ENCODE data around the gene FANCD2. TPM values are rescaled to one million over a fixed set of nuclear protein-coding genes. Genes with fewer than 3 reads are reported as not detected.
"Not testable (repeated sequence)": the region's sequence is repeated elsewhere in the genome, so short reads cannot be mapped to it uniquely, and the experiment has no call there.

The FANCD2 gene
- polyA plus RNA-seq, 3 donors = 1.3 to 11.6 (median 2.4) TPM

DNA sequence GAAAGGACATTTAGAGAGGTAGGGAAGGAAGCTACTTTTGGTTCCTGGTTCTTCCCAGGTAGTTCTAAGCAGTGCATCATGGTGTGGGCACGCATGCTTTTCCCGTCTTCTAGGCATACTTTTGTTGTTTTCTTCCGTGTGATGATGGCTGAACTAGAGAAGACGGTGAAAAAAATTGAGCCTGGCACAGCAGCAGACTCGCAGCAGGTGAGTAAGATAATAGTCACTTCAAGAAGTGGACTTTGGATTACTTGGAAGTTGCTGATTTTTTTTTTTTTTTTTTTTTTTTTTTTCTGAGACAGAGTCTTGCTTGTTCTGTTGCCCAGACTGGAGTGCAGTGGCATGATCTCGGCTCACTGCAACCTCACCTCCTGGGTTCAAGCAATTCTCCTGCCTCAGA lies 63.9 kb downstream of the FANCD2 start:
- peaks cover 30 to 82% of the 10 kb centered on the region in 2 donors for H3K36me3 ChIP-seq (replicated peaks in 1 of 2; ENCODE audit: control insufficient read depth in 1 of 2, insufficient read depth in 2 of 2, low read length in 2 of 2)
- H3K27ac Mint-ChIP-seq = peak overlapping the region in 2 of 7 donors; percentile 26 to 50
- H3K36me3 Mint-ChIP-seq = peaks cover 47 to 61% of the 10 kb centered on the region in 2 donors
- 97% methylated on average over 4 of the region's 6 CpGs for WGBS (ENCODE audit: insufficient coverage)
- H3K27me3 Mint-ChIP-seq (ENCODE audit: low read depth in 3 of 3) = peaks cover 0 to 1% (median 0%) of the 10 kb centered on the region in 3 donors
- TF ChIP-seq, protein P1, sequence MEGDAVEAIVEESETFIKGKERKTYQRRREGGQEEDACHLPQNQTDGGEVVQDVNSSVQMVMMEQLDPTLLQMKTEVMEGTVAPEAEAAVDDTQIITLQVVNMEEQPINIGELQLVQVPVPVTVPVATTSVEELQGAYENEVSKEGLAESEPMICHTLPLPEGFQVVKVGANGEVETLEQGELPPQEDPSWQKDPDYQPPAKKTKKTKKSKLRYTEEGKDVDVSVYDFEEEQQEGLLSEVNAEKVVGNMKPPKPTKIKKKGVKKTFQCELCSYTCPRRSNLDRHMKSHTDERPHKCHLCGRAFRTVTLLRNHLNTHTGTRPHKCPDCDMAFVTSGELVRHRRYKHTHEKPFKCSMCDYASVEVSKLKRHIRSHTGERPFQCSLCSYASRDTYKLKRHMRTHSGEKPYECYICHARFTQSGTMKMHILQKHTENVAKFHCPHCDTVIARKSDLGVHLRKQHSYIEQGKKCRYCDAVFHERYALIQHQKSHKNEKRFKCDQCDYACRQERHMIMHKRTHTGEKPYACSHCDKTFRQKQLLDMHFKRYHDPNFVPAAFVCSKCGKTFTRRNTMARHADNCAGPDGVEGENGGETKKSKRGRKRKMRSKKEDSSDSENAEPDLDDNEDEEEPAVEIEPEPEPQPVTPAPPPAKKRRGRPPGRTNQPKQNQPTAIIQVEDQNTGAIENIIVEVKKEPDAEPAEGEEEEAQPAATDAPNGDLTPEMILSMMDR (IDR thresholded peaks at IDR 0.05) = no peak
- no peak overlapping the region for H3K4me3 ChIP-seq (replicated peaks in 1 of 3; ENCODE audit: low read depth in 2 of 3, low read length in 3 of 3)
- H3K4me1 Mint-ChIP-seq = no peaks in the 10 kb centered on the region
- H3K27me3 ChIP-seq (ENCODE audit: control insufficient read depth in 2 of 2, insufficient read depth in 2 of 2, low read length in 2 of 2) = no peaks in the 10 kb centered on the region
- H3K4me1 ChIP-seq (ENCODE audit: control insufficient read depth in 1 of 2, insufficient read depth in 2 of 2, low read length in 2 of 2) = no peaks in the 10 kb centered on the region
- no peak overlapping the region for H3K4me2 ChIP-seq (replicated peaks; ENCODE audit: extremely low read depth, low read length, poor library complexity, severe bottlenecking)
- H3K9ac ChIP-seq (ENCODE audit: insufficient read depth, low read length, poor library complexity, severe bottlenecking) = no peak overlapping the region
- no peaks in the 10 kb centered on the region for H3K9me3 ChIP-seq (replicated peaks in 1 of 2; ENCODE audit: control insufficient read depth in 1 of 2, insufficient read depth in 1 of 2, low read length in 2 of 2)
- intact Hi-C loops (cut with micrococcal nuclease) = no loop called here
- H3K9me3 Mint-ChIP-seq = no peaks in the 10 kb centered on the region
- no peak overlapping the region for H3K27ac ChIP-seq (ENCODE audit: low read depth in 1 of 2, low read length in 2 of 2)
- no peaks in the 10 kb centered on the region for H4K20me1 ChIP-seq (ENCODE audit: insufficient read depth, low read length)
- no peak for DNase-seq
- no peak overlapping the region for H3K4me3 Mint-ChIP-seq
- H2AFZ ChIP-seq (ENCODE audit: insufficient read depth, low read depth, low read length, poor library complexity, severe bottlenecking) = no peak overlapping the region
- H3K79me2 ChIP-seq (ENCODE audit: insufficient read depth, low read length) = no peaks in the 10 kb centered on the region

- H3K9me3 Mint-ChIP-seq; H3K27ac ChIP-seq (ENCODE audit: low read depth in 1 of 2, low read length in 2 of 2); H3K4me3 ChIP-seq (replicated peaks in 1 of 3; ENCODE audit: low read depth in 2 of 3, low read length in 3 of 3); H4K20me1 ChIP-seq (ENCODE audit: insufficient read depth, low read length); intact Hi-C loops (cut with micrococcal nuclease); H3K79me2 ChIP-seq (ENCODE audit: insufficient read depth, low read length); H3K4me2 ChIP-seq (replicated peaks; ENCODE audit: extremely low read depth, low read length, poor library complexity, severe bottlenecking); H3K9ac ChIP-seq (ENCODE audit: insufficient read depth, low read length, poor library complexity, severe bottlenecking); H3K4me1 ChIP-seq (ENCODE audit: control insufficient read depth in 1 of 2, insufficient read depth in 2 of 2, low read length in 2 of 2); H3K9me3 ChIP-seq (replicated peaks in 1 of 2; ENCODE audit: control insufficient read depth in 1 of 2, insufficient read depth in 1 of 2, low read length in 2 of 2); H3K4me1 Mint-ChIP-seq; H3K27ac Mint-ChIP-seq; DNase-seq; H3K4me3 Mint-ChIP-seq; H3K27me3 Mint-ChIP-seq (ENCODE audit: low read depth in 3 of 3); H2AFZ ChIP-seq (ENCODE audit: insufficient read depth, low read depth, low read length, poor library complexity, severe bottlenecking); H3K27me3 ChIP-seq (ENCODE audit: control insufficient read depth in 2 of 2, insufficient read depth in 2 of 2, low read length in 2 of 2): not testable (repeated sequence)
- H3K36me3 ChIP-seq (replicated peaks in 1 of 2; ENCODE audit: control insufficient read depth in 1 of 2, insufficient read depth in 2 of 2, low read length in 2 of 2) = peaks cover 31 to 82% of the 10 kb centered on the region in 2 donors
- H3K36me3 Mint-ChIP-seq = peaks cover 44 to 63% of the 10 kb centered on the region in 2 donors
- no CpG with 5 or more reads among the region's 1 CpG for WGBS (ENCODE audit: insufficient coverage)
Measured at GRCh38 chr3:10090774-10091173, 64.5 kb downstream of the FANCD2 start.

GRCh38 chr3:10091387-10091786 lies 65.2 kb downstream of the FANCD2 start:
- peaks cover 43 to 60% of the 10 kb centered on the region in 2 donors for H3K36me3 Mint-ChIP-seq

More at GRCh38 chr3:10091387-10091786, 65.2 kb downstream of the FANCD2 start:
- H3K4me1 ChIP-seq (ENCODE audit: control insufficient read depth in 1 of 2, insufficient read depth in 2 of 2, low read length in 2 of 2); DNase-seq; H3K4me1 Mint-ChIP-seq; H3K79me2 ChIP-seq (ENCODE audit: insufficient read depth, low read length); H4K20me1 ChIP-seq (ENCODE audit: insufficient read depth, low read length); H3K27ac ChIP-seq (ENCODE audit: low read depth in 1 of 2, low read length in 2 of 2); H3K4me3 ChIP-seq (replicated peaks in 1 of 3; ENCODE audit: low read depth in 2 of 3, low read length in 3 of 3); H3K27me3 ChIP-seq (ENCODE audit: control insufficient read depth in 2 of 2, insufficient read depth in 2 of 2, low read length in 2 of 2); H3K4me3 Mint-ChIP-seq; H3K9ac ChIP-seq (ENCODE audit: insufficient read depth, low read length, poor library complexity, severe bottlenecking); intact Hi-C loops (cut with micrococcal nuclease); H3K27me3 Mint-ChIP-seq (ENCODE audit: low read depth in 3 of 3); H3K4me2 ChIP-seq (replicated peaks; ENCODE audit: extremely low read depth, low read length, poor library complexity, severe bottlenecking); H2AFZ ChIP-seq (ENCODE audit: insufficient read depth, low read depth, low read length, poor library complexity, severe bottlenecking); H3K9me3 Mint-ChIP-seq; H3K9me3 ChIP-seq (replicated peaks in 1 of 2; ENCODE audit: control insufficient read depth in 1 of 2, insufficient read depth in 1 of 2, low read length in 2 of 2): not testable (repeated sequence)
- H3K27ac Mint-ChIP-seq = peak overlapping the region in 1 of 7 donors; percentile 66
- no CpG with 5 or more reads among the region's 2 CpGs for WGBS (ENCODE audit: insufficient coverage)
- H3K36me3 ChIP-seq (replicated peaks in 1 of 2; ENCODE audit: control insufficient read depth in 1 of 2, insufficient read depth in 2 of 2, low read length in 2 of 2) = peaks cover 29 to 81% of the 10 kb centered on the region in 2 donors
